ENCODE results near the gene MYG1. TPM values are rescaled to one million over a fixed set of nuclear protein-coding genes. Genes with fewer than 3 reads are reported as not detected.
A peak's percentile ranks its signal among the peaks of the same experiment; 100 is the strongest.

Gene MYG1
- polyA plus RNA-seq, 2 of the 4 experiments (the other 2 are of a cell fraction) = 55.9 to 75.2 TPM

DNA sequence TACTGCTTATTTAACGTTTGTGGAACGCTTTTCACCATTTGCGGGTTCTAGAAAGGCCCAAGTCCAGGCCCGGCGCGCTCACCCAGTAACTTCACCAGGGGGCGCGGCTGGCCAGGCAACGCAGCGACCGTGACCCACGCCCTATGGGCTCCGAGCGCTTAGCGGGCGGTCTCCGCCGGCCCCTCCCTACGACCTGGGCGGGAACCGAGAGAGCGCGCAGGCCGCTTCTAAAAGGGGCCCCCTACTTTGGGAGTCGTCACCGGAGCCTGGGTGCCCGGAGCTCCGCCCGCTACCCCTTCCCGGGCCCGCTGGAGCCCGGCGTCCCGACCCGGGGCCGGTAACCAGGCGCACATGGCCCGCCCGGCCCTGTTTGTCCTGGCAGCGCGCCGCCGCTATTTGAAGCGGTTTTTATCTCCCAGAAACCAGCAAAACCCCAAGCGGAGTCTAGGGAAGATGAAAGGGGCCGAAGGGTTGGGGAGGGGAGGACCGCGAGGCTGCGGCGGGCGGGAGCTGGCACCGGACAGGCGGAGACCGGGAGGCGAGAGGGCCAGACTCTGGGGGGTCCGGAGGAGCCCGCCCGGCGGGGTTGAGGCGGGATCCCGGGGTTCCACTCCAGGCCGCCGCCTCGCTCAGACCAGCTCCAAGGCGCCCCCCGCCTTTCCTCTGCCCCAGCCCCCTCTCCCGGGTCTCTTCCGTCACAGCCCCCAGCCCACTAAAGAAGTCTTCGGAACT, 25.4 kb downstream of the MYG1 start:
- FAIRE-seq = no peak
- no peaks in the 10 kb centered on the region for H3K9me3 ChIP-seq
- ChIA-PET CTCF (interaction anchor here (0.6 to 21.4 kb wide), 29 partner anchors 9 to 183 kb away, joined by 3 to 638 read pairs (median 5); partner anchors contain the start of genes AMHR2, NPFF, PFDN5 and SP1), POLR2A (interaction anchor here (0.6 to 5.5 kb wide), 17 partner anchors 10 to 176 kb away, joined by 3 to 51 read pairs (median 5); partner anchors contain the start of genes MYG1, PFDN5, PRR13 and SP1)
- peak overlapping the region; percentile 89 to 97 for H3K27ac ChIP-seq
- WGBS (ENCODE audit: missing lambda C conversion rate) = under 1% methylated on average over 36 of the region's 69 CpGs
- peak; percentile 71 to 84 for ATAC-seq
- peak overlapping the region; percentile 60 for H3K4me3 ChIP-seq
- peak overlapping the region; percentile 92 for H3K4me2 ChIP-seq
- peaks cover 24% of the 10 kb centered on the region for H3K4me1 ChIP-seq
- peak; percentile 46; the same call in 1 of the 2 replicates for TF ChIP-seq GATA3 (IDR thresholded peaks at IDR 0.05; ENCODE audit: borderline replicate concordance)
- TF ChIP-seq MYC (IDR thresholded peaks at IDR 0.05; ENCODE audit: borderline replicate concordance, low read length) = peak; percentile 43; the same call in 1 of the 2 replicates
- TF ChIP-seq RARB (CRISPR knock-in tag; IDR thresholded peaks at IDR 0.05) = no peak
- TF ChIP-seq, protein P1, sequence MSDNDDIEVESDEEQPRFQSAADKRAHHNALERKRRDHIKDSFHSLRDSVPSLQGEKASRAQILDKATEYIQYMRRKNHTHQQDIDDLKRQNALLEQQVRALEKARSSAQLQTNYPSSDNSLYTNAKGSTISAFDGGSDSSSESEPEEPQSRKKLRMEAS (IDR thresholded peaks at IDR 0.05) = peak; percentile 83
- peak; percentile 89 for TF ChIP-seq PHF8 (IDR thresholded peaks at IDR 0.05; ENCODE audit: borderline replicate concordance, low read depth)
- no peak; a peak in 1 of 5 replicates for TF ChIP-seq EP300 (IDR thresholded peaks at IDR 0.05)
- TF ChIP-seq, protein P2, sequence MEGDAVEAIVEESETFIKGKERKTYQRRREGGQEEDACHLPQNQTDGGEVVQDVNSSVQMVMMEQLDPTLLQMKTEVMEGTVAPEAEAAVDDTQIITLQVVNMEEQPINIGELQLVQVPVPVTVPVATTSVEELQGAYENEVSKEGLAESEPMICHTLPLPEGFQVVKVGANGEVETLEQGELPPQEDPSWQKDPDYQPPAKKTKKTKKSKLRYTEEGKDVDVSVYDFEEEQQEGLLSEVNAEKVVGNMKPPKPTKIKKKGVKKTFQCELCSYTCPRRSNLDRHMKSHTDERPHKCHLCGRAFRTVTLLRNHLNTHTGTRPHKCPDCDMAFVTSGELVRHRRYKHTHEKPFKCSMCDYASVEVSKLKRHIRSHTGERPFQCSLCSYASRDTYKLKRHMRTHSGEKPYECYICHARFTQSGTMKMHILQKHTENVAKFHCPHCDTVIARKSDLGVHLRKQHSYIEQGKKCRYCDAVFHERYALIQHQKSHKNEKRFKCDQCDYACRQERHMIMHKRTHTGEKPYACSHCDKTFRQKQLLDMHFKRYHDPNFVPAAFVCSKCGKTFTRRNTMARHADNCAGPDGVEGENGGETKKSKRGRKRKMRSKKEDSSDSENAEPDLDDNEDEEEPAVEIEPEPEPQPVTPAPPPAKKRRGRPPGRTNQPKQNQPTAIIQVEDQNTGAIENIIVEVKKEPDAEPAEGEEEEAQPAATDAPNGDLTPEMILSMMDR (IDR thresholded peaks at IDR 0.05) = peak; percentile 78
- TF ChIP-seq, protein P3, sequence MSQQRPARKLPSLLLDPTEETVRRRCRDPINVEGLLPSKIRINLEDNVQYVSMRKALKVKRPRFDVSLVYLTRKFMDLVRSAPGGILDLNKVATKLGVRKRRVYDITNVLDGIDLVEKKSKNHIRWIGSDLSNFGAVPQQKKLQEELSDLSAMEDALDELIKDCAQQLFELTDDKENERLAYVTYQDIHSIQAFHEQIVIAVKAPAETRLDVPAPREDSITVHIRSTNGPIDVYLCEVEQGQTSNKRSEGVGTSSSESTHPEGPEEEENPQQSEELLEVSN (IDR thresholded peaks at IDR 0.05; ENCODE audit: borderline replicate concordance, low read depth) = peak; percentile 89
- TF ChIP-seq PBX3 (IDR thresholded peaks at IDR 0.05) = peak; percentile 12; the same call in 1 of the 2 replicates
- TF ChIP-seq JUN (IDR thresholded peaks at IDR 0.05) = peak; percentile 82 to 92
- TF ChIP-seq SMC3 (IDR thresholded peaks at IDR 0.05) = peak; percentile 94
- TF ChIP-seq POLR2A (IDR thresholded peaks at IDR 0.05; ENCODE audit: low read length) = peak; percentile 79
- peak; percentile 66; the same call in 1 of the 2 replicates for TF ChIP-seq HMGXB4 (CRISPR knock-in tag; IDR thresholded peaks at IDR 0.05; ENCODE audit: borderline replicate concordance)
- TF ChIP-seq MAFK (IDR thresholded peaks at IDR 0.05; ENCODE audit: partially characterized antibody) = no peak
- TF ChIP-seq ZSCAN20 (CRISPR knock-in tag; IDR thresholded peaks at IDR 0.05) = no peak
- TF ChIP-seq FOSL2 (IDR thresholded peaks at IDR 0.05) = no peak
- 0 out of 2 replicates have a peak, but pooled peaks have one; percentile 12 for TF ChIP-seq FOSL2 (CRISPR knock-in tag; IDR thresholded peaks at IDR 0.05)
- peak; percentile 93 to 94 for TF ChIP-seq RAD21 (conservative IDR thresholded peaks at IDR 0.05 in 1 of 2, IDR thresholded peaks at IDR 0.05 in 1 of 2)
- TF ChIP-seq, protein P4, sequence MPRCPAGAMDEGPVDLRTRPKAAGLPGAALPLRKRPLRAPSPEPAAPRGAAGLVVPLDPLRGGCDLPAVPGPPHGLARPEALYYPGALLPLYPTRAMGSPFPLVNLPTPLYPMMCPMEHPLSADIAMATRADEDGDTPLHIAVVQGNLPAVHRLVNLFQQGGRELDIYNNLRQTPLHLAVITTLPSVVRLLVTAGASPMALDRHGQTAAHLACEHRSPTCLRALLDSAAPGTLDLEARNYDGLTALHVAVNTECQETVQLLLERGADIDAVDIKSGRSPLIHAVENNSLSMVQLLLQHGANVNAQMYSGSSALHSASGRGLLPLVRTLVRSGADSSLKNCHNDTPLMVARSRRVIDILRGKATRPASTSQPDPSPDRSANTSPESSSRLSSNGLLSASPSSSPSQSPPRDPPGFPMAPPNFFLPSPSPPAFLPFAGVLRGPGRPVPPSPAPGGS (IDR thresholded peaks at IDR 0.05) = peak; percentile 94
- no peak for TF ChIP-seq BHLHE40 (IDR thresholded peaks at IDR 0.05; ENCODE audit: low read depth, low read length)
- peak; percentile 56; the same call in 1 of the 2 replicates for TF ChIP-seq RNF2 (IDR thresholded peaks at IDR 0.05; ENCODE audit: borderline replicate concordance, low read depth)
- TF ChIP-seq HOXB5 (CRISPR knock-in tag; IDR thresholded peaks at IDR 0.05) = 0 out of 2 replicates have a peak, but pooled peaks have one; percentile 9
- DNase-seq (ENCODE audit: low read depth in 1 of 2, low spot score in 1 of 2) = peak; percentile 96 to 98

All from A549 (cell line).